Effector memory CD4-positive, alpha-beta T cell (primary cell): ENCODE data around the gene LEF1.

Experiments used
- DNase-seq, 3 donors: peaks; one replicate each; pipeline ENCODE4 v3.0.0-alpha.2; 2020
- H3K27ac ChIP-seq: 2 replicates; pipeline ENCODE4 v1.7.0; 2013; ENCODE audit warnings: mild to moderate bottlenecking, low read length, moderate library complexity; ENCODE audit not compliant: insufficient read depth, poor library complexity, severe bottlenecking
- H3K27me3 ChIP-seq: replicated peaks from 2 replicates; pipeline ENCODE4 v1.7.0; 2013; ENCODE audit warnings: mild to moderate bottlenecking, low read length; ENCODE audit not compliant: insufficient read depth, control insufficient read depth, poor library complexity, severe bottlenecking
- H3K36me3 ChIP-seq: 2 replicates; pipeline ENCODE4 v1.7.0; 2013; ENCODE audit warnings: mild to moderate bottlenecking, low read length, moderate library complexity; ENCODE audit not compliant: control insufficient read depth, insufficient read depth
- H3K4me1 ChIP-seq: 2 replicates; pipeline ENCODE4 v1.7.0; 2013; ENCODE audit warnings: low read length, mild to moderate bottlenecking; ENCODE audit not compliant: control insufficient read depth, insufficient read depth, poor library complexity, severe bottlenecking
- H3K4me3 ChIP-seq: 2 replicates; pipeline ENCODE4 v1.7.0; 2013; ENCODE audit warnings: low read length, low read depth, mild to moderate bottlenecking; ENCODE audit not compliant: insufficient read depth, poor library complexity, severe bottlenecking
- H3K9me3 ChIP-seq: 2 replicates; pipeline ENCODE4 v1.7.0; 2013; ENCODE audit warnings: mild to moderate bottlenecking, low read length, moderate library complexity; ENCODE audit not compliant: control insufficient read depth
- total RNA-seq, 3 donors: gene quantifications; one replicate each; lab custom pipeline; 2026; lab: John Stamatoyannopoulos, UW

Gene LEF1
- total RNA-seq: 98.4 to 268 (median 218) reads per million in 3 donors

DNA sequence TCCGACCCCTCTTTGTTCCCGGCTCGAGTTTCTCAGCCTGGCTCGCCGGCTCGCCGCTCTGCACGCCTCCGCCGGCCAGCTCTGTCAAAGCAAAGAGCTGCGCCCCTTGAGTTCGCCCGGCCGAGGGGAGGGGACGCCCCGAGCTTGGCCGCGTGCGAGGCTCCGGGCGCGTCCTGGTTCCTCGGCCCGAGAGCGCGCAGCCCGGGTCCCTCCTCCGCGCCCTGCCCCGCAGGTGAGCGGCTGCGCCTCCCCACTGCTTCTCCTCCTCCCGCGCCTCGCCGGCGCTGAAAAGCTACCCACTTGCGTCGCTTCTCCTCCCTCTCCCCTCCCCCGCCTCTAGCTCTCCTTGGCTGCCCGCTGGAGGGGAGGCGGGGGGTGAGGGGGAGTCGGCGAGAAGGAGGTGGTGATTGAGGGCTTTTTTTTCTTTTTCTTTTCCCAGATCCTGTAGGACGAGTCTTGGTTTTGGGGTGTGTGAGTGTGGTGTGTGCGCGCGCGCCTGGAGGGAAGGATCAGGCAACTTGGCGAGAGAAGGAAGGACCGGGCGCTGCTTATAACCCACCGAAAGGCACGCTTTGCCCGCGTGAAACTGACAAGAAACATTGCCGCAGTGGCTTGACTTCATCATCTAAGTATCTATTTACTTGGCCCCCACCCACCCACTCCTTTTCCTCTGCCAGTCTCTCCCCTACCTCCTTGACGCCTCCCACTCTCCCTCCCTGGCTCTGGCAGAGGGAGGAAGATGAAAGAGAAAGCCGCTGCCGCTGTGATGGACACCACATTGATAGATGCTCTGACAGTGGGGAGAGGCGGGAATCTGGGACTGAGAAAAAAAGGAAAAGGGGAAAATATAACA, at the start of gene LEF1:
Gene LEF1 (minus strand): TSS at position 262 of the 853 bp plus-strand sequence. CDS start 1,165 bp downstream, outside the sequence.
- H3K27ac ChIP-seq: peak within 1 kb of the TSS; percentile 74
- peak; percentile 19 to 37 (median 36) for DNase-seq
- H3K4me3 ChIP-seq: peak within 1 kb of the TSS; percentile 95
- H3K36me3 ChIP-seq: no peaks in the 10 kb centered on the region
- peaks cover 39% of the 10 kb centered on the region for H3K4me1 ChIP-seq
- no peaks in the 10 kb centered on the region for H3K9me3 ChIP-seq
- peaks cover 11% of the 10 kb centered on the region for H3K27me3 ChIP-seq

DNA sequence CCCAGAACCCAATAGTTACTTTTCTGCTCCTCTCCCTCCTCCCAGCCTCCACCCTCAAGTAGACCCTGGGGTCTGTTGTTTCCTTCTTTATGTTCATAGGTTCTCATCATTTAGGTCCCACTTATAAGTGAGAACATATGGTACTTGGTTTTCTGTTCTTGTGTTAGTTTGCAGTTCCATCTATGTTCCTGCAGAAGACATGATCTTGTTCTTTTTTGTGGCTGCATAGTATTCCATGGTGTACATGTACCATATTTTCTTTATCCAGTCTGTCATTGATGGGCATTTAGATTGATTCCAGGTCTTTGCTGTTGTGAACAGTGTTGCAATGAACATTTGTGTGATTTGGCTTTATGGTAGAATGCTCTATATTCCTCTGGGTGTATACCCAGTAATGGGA, 47.8 kb upstream of the LEF1 start:
- H3K4me3 ChIP-seq: no peak overlapping the region
- no peaks in the 10 kb centered on the region for H3K36me3 ChIP-seq
- no peak for DNase-seq
- no peaks in the 10 kb centered on the region for H3K9me3 ChIP-seq
- no peaks in the 10 kb centered on the region for H3K4me1 ChIP-seq
- H3K27ac ChIP-seq: no peak overlapping the region
- H3K27me3 ChIP-seq: no peaks in the 10 kb centered on the region

DNA sequence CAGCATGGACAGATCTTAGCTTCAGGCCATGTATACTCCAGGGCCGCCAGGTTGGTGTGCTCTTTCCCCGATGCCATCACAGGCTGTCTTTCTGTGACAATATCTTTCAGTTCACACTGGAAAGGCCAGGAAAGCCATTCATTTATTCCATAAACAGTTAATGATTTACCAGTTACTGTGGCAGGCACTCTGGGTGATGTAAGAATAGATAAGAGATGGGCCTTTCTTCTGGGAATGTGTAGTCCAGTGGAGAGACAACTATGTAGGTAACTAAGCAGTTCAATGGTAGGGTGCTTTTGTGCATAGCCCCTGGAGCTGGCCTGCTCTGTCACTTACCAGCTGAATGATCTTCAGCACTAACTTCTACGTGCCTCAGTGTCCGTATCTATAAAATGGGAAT, 46.3 kb upstream of the LEF1 start:
- Histone ChIP-seq H3K9me3 (no peaks in the 10 kb centered on the region), H3K36me3 (no peaks in the 10 kb centered on the region), H3K27ac (no peak overlapping the region), H3K4me1 (no peaks in the 10 kb centered on the region), H3K4me3 (no peak overlapping the region), H3K27me3 (no peaks in the 10 kb centered on the region)
- DNase-seq: no peak

DNA sequence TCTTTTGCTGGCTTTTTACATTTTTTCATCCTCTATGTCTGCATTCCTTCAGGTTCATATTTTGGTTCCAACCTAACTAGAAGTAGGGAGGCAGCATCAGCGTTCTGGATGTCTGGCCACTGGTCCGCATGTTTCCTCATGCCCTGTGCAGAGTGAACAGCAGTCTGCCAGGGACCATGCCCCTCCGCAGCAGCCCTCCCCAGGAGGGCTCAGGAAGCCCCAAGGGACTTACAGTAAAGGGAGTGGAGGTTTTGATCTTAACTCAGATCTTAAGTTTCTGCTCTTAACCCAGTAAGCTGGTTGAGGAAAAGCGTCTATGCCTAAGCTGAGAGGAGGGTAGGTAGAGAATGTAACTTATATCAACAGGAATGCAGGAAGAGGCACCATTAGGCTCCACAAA, 45.0 kb upstream of the LEF1 start:
- Histone ChIP-seq H3K4me3 (no peak overlapping the region), H3K9me3 (no peaks in the 10 kb centered on the region), H3K36me3 (no peaks in the 10 kb centered on the region), H3K4me1 (no peaks in the 10 kb centered on the region), H3K27ac (no peak overlapping the region), H3K27me3 (no peaks in the 10 kb centered on the region)
- no peak for DNase-seq

DNA sequence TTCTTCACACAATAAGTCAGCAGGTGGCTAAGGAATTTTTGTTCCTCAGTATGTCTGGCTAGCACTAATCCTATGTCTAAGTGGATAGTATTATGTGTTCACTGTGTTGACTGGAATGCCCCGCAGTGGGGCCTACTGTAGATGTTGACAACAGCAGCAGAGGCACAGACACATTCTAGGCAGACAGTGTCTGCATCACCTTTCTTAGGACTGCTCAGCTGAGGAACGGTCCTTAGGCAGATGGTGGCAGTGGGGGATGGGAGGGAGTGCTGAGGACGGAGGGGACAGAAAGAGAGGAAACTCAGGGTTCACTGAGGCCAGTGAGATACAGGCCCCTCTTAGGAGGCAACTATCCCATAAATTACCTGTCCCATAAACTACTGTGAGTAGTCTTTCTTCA, 44.6 kb upstream of the LEF1 start:
- Histone ChIP-seq H3K27me3 (no peaks in the 10 kb centered on the region), H3K9me3 (no peaks in the 10 kb centered on the region), H3K4me1 (no peaks in the 10 kb centered on the region), H3K27ac (no peak overlapping the region), H3K4me3 (no peak overlapping the region), H3K36me3 (no peaks in the 10 kb centered on the region)
- DNase-seq: no peak

DNA sequence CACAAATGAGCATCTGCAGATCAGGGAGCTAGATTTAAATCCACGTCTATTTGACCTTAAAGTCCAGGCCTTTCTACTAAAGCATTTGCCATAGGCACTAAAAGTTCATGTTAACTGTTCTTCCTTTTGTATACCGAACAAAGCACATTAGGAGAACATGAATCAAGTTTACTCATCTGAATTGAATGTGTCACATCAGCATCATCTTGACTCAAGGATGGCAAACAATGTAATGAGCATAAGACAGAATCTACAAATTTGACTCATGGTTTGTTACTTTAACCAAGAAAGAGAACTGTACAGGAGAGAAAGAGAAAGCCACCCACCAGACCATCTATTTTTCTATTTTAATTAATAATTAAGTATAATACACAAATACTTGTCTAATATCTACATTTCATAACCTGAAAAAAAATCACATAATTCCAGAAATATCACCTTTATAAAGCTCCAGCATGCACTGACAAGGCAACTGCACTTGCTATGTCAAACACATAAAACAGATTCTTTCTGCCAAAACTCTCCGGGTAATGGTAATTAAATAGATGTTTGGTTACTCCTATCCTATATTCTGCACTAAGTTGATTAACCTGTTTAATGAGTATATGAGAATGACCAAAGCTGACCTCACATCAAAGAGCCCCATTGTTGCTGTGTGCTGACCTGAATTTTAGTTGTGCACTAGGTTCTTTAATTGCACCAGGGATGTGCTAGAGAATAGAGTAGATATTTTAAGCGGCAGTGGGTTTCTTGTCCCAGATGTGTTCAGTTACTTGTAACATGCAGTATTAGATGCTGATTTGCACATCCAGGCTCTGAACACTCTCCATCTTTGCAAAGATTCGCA, 42.5 kb upstream of the LEF1 start:
- no peak for DNase-seq

DNA sequence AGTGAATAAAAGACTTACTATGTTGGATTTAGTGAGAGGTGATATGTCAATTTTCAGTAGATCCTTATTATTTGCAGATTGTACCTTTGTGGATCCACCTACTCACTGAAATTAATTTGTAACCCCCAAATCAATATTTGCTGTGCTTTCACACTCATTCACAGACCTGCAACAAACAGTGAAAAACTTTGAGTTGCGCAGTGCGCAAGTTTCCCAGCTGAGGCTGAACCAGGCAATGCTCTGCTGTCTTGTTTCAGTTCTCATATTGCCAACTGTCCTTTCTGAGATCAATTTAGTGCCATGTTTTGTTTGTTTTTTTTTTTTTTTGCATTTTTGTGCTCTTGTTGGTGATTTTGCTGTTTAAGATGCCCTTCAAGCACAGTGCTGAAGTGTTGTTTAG, 40.8 kb upstream of the LEF1 start:
- Histone ChIP-seq H3K4me1 (no peaks in the 10 kb centered on the region), H3K27ac (no peak overlapping the region), H3K4me3 (no peak overlapping the region), H3K9me3 (no peaks in the 10 kb centered on the region), H3K27me3 (no peaks in the 10 kb centered on the region), H3K36me3 (no peaks in the 10 kb centered on the region)
- DNase-seq: no peak

More for the DNA sequence above, 42.5 kb upstream of the LEF1 start:
- Histone ChIP-seq H3K4me1 (no peaks in the 10 kb centered on the region), H3K4me3 (no peak overlapping the region), H3K27ac (no peak overlapping the region), H3K27me3 (no peaks in the 10 kb centered on the region), H3K9me3 (no peaks in the 10 kb centered on the region), H3K36me3 (no peaks in the 10 kb centered on the region)

DNA sequence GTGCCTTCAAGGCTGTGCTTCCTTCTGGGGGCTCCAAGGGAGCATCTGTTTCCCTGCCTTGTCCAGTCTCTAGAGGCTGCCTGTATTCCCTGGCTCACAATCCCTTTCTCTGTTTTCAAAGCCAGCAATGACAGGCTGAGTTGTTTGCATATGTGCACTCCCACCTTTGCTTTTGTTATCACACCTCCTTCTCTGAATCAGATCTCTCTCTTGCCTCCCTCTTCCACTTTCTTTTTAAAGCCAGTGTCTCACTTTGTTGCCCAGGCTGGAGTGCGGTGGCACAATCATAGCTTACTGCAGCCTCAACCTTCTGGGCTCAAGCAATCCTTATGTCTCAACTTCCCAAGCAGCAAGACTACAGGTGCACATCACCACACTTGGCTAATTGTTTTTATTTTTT, 37.1 kb upstream of the LEF1 start:
- no peaks in the 10 kb centered on the region for H3K36me3 ChIP-seq
- no peaks in the 10 kb centered on the region for H3K9me3 ChIP-seq
- DNase-seq: no peak
- no peak overlapping the region for H3K27ac ChIP-seq
- no peaks in the 10 kb centered on the region for H3K4me1 ChIP-seq
- no peak overlapping the region for H3K4me3 ChIP-seq
- H3K27me3 ChIP-seq: no peaks in the 10 kb centered on the region

DNA sequence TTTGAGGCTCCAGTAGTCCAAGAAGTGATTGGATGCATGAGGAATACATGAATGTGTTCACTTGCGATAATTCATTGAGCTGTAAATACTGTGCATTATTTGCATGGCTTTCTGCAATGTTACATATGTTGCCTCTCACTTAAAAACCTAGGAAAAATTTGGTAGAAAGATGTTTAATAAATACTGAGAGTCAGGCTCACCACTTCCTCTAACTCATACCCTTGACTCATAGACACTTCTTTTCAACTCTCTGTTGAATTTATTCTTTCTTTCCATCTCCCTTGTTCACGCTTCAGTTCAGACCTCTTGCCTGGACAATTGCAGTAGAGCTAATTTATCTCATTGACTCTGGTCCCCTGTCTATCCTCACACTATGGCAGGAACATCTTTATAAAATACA, 35.8 kb upstream of the LEF1 start:
- Histone ChIP-seq H3K4me3 (no peak overlapping the region), H3K4me1 (no peaks in the 10 kb centered on the region), H3K9me3 (no peaks in the 10 kb centered on the region), H3K36me3 (no peaks in the 10 kb centered on the region), H3K27me3 (no peaks in the 10 kb centered on the region), H3K27ac (no peak overlapping the region)
- no peak for DNase-seq

DNA sequence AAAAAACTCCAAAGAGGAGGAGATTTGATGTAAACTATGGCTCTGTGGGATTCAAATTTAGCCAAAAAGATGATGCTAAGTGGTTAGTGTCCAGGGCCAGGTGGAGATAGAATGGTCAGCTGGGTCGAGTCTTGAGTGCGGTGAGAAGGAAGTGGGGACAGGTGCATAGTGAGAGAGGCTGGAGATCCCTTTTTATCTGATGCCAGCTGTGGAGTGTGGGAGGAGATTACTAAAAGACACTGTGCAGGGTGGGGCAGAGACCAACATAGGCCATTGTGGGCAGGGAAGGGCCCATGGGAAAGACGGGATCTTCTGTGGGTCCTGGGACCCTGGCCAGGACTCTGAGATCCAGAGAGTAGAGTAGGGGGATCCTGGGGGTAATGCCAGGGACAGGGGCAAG, 34.6 kb upstream of the LEF1 start:
- no peak for DNase-seq
- H3K27me3 ChIP-seq: no peaks in the 10 kb centered on the region
- H3K36me3 ChIP-seq: no peaks in the 10 kb centered on the region
- H3K27ac ChIP-seq: no peak overlapping the region
- H3K4me1 ChIP-seq: no peaks in the 10 kb centered on the region
- H3K4me3 ChIP-seq: no peak overlapping the region
- H3K9me3 ChIP-seq: no peaks in the 10 kb centered on the region
